Breast epithelium (tissue), 4 donors: ENCODE data around the gene RBL2. TPM values are rescaled to one million over a fixed set of nuclear protein-coding genes. Genes with fewer than 3 reads are reported as not detected.

Experiments
- DNase-seq, 2 donors: peaks; one replicate each; pipeline ENCODE4 v3.0.0-alpha.2; 2019; ENCODE audit warnings: low spot score in 2 of 2
- H3K27ac ChIP-seq, 2 donors: fragments of 200-600 bp; sonication (generic) in 1 of 2; one replicate each; pipeline ENCODE4 v1.5.1; 2016 to 2019; ENCODE audit warnings: mild to moderate bottlenecking in 1 of 2
- H3K27me3 ChIP-seq, 2 donors: fragments of 200-600 bp; sonication (generic) in 1 of 2; one replicate each; pipeline versions ENCODE4 v1.5.1 to v1.6.0; 2017 to 2019; ENCODE audit warnings: control low read depth in 1 of 2, mild to moderate bottlenecking in 1 of 2
- H3K36me3 ChIP-seq: fragments of 200-600 bp; one replicate; pipeline ENCODE4 v1.5.1; 2019
- H3K4me1 ChIP-seq, 2 donors: fragments of 200-600 bp; sonication (generic); one replicate each; pipeline ENCODE4 v1.5.1; 2016 to 2019; ENCODE audit warnings: control low read depth in 1 of 2
- H3K4me3 ChIP-seq, 3 donors: fragments of 200-600 bp; sonication (generic); 1 replicate in 2 of 3; 2 replicates in 1 of 3; pipeline ENCODE4 v1.5.1; 2016 to 2019; ENCODE audit warnings: mild to moderate bottlenecking in 3 of 3, moderate library complexity in 2 of 3
- H3K9me3 ChIP-seq, 2 donors: fragments of 200-600 bp; sonication (generic) in 1 of 2; one replicate each; pipeline ENCODE4 v1.5.1; 2016 to 2019; ENCODE audit warnings: control low read depth in 1 of 2
- POLR2A ChIP-seq: fragments of 450-650 bp; IDR thresholded peaks from one replicate; pipeline ENCODE4 v1.6.1; 2016; ENCODE audit warnings: antibody characterized with exemption, mild to moderate bottlenecking, moderate library complexity
- POLR2AphosphoS5 ChIP-seq, 3 donors: sonication (generic); formaldehyde crosslinking; IDR thresholded peaks; one replicate each; pipeline ENCODE4 v1.6.1; 2017; ENCODE audit warnings: antibody characterized with exemption in 3 of 3
- intact Hi-C: fragments of 100-400 bp; cut with DNase I; formaldehyde crosslinking; loops from one replicate; pipeline ENCODE4 v1.15.1; 2023; ENCODE audit warnings: low total_unique reads
- total RNA-seq, 3 donors: library from RNA; depleted of rRNA; stranded (reverse); fragments of >200 nt; gene quantifications; one replicate each; pipeline ENCODE4 v1.1.0, GENCODE V29; 2016
- TF ChIP-seq, protein P1 (sequence below), 3 donors: fragments of 450-650 bp; IDR thresholded peaks; one replicate each; pipeline ENCODE4 v1.5.1; 2016 to 2017; ENCODE audit warnings: antibody characterized with exemption in 3 of 3, mild to moderate bottlenecking in 3 of 3, moderate library complexity in 3 of 3

The RBL2 gene
- total RNA-seq, 3 donors from 2014 or later, result 118 to 146 (median 123) TPM

DNA sequence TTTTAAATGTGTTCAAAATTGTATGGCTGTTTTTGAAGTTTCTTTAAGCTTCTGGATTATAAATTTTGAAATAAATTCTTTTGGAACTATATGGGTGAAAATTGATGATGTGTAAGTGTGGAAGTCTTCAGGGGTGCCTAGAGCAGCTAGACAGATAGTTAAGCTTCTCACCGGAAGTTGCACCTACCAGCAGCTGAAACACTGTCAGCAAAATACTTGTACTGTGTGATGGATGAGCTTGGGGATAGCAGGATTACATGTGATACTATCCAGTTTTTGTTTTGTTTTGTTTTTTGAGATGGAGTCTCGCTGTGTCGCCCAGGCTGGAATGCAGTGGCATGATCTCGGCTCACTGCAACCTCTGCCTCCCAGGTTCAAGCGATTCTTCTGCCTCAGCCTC is 19.7 kb downstream of the RBL2 start:
- DNase-seq, result no peak
- Histone ChIP-seq H3K27ac (no peak overlapping the region), H3K4me3 (no peak overlapping the region), H3K27me3 (no peaks in the 10 kb centered on the region), H3K4me1 (no peaks in the 10 kb centered on the region), H3K36me3 (peaks cover 12% of the 10 kb centered on the region), H3K9me3 (no peaks in the 10 kb centered on the region)
- TF ChIP-seq, protein P1, sequence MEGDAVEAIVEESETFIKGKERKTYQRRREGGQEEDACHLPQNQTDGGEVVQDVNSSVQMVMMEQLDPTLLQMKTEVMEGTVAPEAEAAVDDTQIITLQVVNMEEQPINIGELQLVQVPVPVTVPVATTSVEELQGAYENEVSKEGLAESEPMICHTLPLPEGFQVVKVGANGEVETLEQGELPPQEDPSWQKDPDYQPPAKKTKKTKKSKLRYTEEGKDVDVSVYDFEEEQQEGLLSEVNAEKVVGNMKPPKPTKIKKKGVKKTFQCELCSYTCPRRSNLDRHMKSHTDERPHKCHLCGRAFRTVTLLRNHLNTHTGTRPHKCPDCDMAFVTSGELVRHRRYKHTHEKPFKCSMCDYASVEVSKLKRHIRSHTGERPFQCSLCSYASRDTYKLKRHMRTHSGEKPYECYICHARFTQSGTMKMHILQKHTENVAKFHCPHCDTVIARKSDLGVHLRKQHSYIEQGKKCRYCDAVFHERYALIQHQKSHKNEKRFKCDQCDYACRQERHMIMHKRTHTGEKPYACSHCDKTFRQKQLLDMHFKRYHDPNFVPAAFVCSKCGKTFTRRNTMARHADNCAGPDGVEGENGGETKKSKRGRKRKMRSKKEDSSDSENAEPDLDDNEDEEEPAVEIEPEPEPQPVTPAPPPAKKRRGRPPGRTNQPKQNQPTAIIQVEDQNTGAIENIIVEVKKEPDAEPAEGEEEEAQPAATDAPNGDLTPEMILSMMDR (IDR thresholded peaks at IDR 0.05), result no peak
- TF ChIP-seq POLR2A, result no peak
- TF ChIP-seq POLR2AphosphoS5 (IDR thresholded peaks at IDR 0.05), result no peak
- intact Hi-C loops, result no loop called here

DNA sequence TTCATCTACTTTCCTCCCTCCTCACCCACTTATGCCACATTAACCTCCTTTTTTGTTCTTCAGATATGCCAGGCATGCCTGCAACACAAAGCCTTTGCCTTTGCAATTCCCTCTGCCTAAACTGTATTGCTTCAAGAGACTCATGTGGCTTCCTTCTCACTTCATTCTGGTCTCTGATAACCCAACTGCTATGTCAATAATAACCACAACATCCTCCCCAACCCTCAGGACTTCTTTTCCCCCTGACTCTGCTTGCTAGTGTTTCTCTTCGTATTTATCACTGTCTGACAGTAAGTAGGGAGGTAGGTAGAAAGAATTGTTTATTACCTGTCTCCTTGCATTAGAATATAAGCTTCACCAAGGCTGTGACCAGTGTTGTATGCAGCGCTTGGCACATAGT is 22.4 kb downstream of the RBL2 start:
- H3K36me3 ChIP-seq, result peaks cover 10% of the 10 kb centered on the region
- intact Hi-C loops, result no loop called here
- TF ChIP-seq, protein P1 (IDR thresholded peaks at IDR 0.05), result no peak
- TF ChIP-seq POLR2A (no peak), POLR2AphosphoS5 (IDR thresholded peaks at IDR 0.05) (no peak)
- no peaks in the 10 kb centered on the region for H3K9me3 ChIP-seq
- H3K4me1 ChIP-seq, result no peaks in the 10 kb centered on the region
- DNase-seq, result no peak
- H3K4me3 ChIP-seq, result no peak overlapping the region
- no peak overlapping the region for H3K27ac ChIP-seq
- H3K27me3 ChIP-seq, result no peaks in the 10 kb centered on the region

DNA sequence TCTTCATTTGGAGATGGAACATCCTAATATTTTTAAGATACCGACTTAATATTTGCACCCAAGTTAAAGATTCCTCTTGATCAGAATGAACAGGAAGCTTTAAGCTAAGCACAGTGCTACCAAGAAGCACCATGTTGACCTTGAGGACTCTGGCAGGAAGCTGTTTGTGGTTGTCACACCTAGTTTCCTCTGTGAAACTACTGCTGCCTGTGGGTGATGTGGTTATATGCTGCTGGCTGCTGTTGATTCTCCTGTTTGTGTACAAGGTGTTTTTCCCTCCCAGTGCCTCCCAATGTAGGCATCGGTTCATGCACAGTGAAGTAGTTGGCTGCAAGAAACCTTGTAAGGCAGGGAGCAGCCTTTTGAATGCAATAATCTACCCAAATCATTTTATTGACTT is 23.4 kb downstream of the RBL2 start:
- TF ChIP-seq, protein P1 (IDR thresholded peaks at IDR 0.05), result no peak
- TF ChIP-seq POLR2A (no peak), POLR2AphosphoS5 (IDR thresholded peaks at IDR 0.05) (peak in 1 of 3 donors; percentile 23)

DNA sequence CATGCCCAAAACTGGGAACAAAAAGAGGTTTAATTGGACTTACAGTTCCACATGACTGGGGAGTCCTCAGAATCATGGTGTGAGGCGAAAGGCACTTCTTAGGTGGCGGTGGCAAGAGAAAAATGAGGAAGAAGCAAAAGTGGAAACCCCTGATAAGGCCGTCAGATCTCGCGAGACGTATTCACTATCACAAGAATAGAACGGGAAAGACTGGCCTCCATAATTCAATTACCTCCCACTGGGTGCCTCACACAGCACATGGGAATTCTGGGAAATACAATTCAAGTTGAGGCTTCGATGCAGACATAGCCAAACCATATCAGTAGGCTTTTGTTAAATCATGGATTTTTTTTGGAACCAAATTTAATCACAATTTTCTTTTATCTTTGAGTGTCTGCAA is 24.4 kb downstream of the RBL2 start:
- DNase-seq, result no peak
- H3K36me3 ChIP-seq, result peaks cover 15% of the 10 kb centered on the region
- H3K9me3 ChIP-seq, result no peaks in the 10 kb centered on the region
- H3K27me3 ChIP-seq, result no peaks in the 10 kb centered on the region
- no peak for TF ChIP-seq POLR2AphosphoS5 (IDR thresholded peaks at IDR 0.05)
- TF ChIP-seq, protein P1 (IDR thresholded peaks at IDR 0.05), result no peak
- no peak for TF ChIP-seq POLR2A
- no peak overlapping the region for H3K4me3 ChIP-seq
- intact Hi-C loops, result no loop called here
- H3K27ac ChIP-seq, result no peak overlapping the region
- H3K4me1 ChIP-seq, result no peaks in the 10 kb centered on the region

More for the DNA sequence above, 23.4 kb downstream of the RBL2 start:
- Histone ChIP-seq H3K27me3 (no peaks in the 10 kb centered on the region), H3K27ac (no peak overlapping the region), H3K4me3 (no peak overlapping the region), H3K9me3 (no peaks in the 10 kb centered on the region), H3K36me3 (peaks cover 13% of the 10 kb centered on the region), H3K4me1 (no peaks in the 10 kb centered on the region)
- intact Hi-C loops, result no loop called here
- DNase-seq, result no peak

DNA sequence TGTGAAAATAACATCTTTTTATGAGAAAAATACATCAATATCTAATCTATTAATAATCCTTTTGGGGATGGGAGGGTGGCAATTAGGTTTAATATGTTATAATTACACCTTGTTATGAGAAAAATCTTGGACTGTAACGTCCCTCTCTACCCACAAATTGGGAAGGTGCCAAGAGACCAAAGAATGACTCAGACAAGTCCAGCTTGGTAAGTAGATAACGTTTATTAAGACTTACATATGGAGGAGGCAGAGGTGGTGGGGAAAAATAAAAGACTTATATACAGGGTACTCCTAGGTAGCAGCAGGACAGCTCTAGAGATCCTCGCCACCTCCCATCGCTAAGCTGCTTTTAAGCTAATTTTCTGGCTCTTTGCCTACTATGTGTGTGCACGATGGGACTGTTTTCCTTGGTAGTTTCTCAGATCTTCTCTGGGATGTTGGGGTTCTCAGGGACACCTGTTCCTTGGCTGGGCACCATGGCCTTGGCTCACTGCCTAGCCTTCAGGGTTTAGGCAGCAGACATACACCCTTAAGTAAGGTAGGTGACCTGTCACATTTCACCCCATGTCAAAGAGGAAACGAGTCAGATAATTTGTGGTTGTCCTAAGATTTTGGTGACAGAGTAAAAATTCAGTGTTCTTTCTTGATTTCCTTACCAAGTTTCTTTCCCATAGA is 31.5 kb downstream of the RBL2 start:
- Histone ChIP-seq H3K4me3 (no peak overlapping the region), H3K9me3 (no peaks in the 10 kb centered on the region), H3K36me3 (peaks cover 11% of the 10 kb centered on the region), H3K4me1 (no peaks in the 10 kb centered on the region), H3K27me3 (no peaks in the 10 kb centered on the region), H3K27ac (no peak overlapping the region)
- DNase-seq, result no peak
- TF ChIP-seq POLR2A (no peak), POLR2AphosphoS5 (IDR thresholded peaks at IDR 0.05) (no peak)
- TF ChIP-seq, protein P1 (IDR thresholded peaks at IDR 0.05), result no peak
- intact Hi-C loops, result no loop called here
